Anterior cingulate cortex (tissue), 58 donors: ENCODE data around the gene ZCCHC4.
A peak's percentile ranks its signal among the peaks of the same experiment; 100 is the strongest.
"Not testable (repeated sequence)": the region's sequence is repeated elsewhere in the genome, so short reads cannot be mapped to it uniquely, and the experiment has no call there.

ENCODE experiments used
- DNase-seq, 58 donors: peaks; one replicate each; lab custom pipeline; 2025; lab: John Stamatoyannopoulos, UW

ZCCHC4 gene

GRCh38 chr4:25320336-25320735 is 7.8 kb downstream of the ZCCHC4 start:
- no peak for DNase-seq

GRCh38 chr4:25320773-25321172 is 8.2 kb downstream of the ZCCHC4 start:
- DNase-seq, result no peak

- DNase-seq, result no peak
These were observed 9.1 kb downstream of the ZCCHC4 start for GRCh38 chr4:25321703-25322102.

GRCh38 chr4:25328463-25328862 is 15.9 kb downstream of the ZCCHC4 start:
- not testable (repeated sequence) for DNase-seq

- DNase-seq, result no peak
These were observed 17.8 kb downstream of the ZCCHC4 start for GRCh38 chr4:25330335-25330734.

DNA sequence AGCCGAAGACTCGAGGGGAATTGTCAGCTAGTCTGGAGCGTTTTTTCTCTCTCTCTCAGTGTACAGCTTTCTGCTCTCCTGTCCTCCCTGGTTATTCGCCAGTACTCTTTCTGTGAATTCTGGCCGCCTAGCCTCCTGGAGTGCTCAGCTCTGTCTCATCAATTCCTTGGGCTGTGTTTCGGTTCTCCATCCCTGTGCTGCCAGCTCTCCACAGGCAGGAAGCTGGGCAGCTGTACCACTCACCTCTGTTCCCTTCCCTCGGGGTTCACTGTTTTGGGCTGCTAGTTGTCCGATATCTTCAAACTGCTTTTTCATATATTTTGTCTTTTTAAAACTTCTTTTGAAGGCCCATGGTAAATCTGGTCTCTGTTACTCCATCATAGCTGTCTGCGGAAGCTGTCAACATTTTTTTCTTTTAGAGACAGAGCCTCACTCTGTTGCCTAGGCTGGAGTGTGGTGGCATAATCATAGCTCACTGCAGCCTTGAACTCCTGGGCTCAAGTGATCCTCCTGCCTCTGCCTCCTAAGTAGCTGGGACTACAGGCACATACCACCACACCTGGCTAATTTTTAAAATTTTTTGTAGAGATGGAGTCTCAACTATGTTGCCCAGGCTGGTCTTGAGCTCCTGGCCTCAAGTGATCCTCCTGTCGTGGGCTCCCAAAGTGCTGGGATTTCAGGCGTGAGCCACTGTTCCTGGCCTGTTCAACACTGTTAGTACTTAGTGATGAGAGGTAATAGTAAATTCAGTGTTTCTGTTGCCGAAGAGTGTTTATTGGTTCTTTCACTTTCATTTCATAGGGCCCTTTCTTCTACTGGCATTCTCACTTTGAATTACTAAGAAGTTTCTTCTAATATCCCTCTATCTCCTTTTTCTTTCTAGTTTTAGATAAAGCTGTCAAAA is 18.6 kb downstream of the ZCCHC4 start:
- DNase-seq, result no peak

DNA sequence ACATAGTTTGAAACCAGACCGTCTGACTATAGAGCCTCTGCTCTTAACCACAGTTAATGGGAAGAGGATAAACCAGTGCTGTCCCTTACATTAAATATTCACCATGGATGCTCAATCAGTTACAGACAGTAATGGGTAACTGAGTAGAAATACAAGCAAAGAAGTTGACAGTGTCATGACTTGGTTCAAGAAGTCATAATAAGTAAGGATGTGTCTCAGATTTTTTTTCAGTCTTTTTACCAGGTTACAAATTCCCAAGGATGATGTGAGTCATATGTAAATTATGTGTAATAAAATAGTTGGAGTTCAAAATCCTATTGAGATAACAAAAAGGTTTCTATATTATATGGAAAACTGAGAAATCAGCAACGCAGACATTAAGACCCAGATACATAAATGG is 31.1 kb downstream of the ZCCHC4 start:
- no peak for DNase-seq

DNA sequence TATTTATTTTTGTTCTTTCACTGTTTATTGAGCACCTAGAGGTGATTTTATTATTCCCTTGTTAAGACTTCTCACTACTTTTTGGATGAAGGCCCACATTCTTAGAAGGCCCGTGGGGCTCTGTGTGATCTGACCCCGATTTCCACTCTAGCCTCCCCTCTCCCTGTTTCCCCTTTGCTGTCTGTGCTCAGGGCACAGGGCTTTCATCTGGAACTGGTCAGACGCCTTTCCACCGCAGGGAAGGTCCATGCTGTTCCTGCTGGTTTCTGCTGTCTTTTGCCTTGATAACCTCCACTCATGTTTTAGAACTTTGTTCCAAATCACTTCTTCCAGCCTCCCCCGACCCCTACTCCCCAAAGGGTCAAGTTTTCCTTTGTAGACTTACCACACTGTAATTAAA is 33.2 kb downstream of the ZCCHC4 start:
- no peak for DNase-seq

DNA sequence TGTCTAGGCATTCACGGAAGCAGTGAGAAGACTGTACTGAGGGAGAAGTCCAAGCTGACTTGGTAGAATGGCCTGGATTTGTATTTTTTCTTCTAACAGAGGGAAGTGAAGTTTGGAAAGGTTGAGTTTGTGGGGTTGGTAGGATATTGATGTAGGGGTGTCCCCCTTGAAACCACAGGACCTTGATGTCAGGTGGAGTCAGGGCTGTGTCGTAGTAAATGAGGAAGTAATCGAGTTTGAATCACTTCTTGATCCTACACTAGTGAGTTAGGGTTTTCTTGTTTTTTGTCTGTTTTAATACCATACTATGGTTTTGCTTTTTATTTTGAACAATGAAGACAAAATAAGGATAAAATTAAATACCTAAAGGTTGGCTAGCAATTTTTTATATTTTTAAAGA is 34.3 kb downstream of the ZCCHC4 start:
- no peak for DNase-seq

DNA sequence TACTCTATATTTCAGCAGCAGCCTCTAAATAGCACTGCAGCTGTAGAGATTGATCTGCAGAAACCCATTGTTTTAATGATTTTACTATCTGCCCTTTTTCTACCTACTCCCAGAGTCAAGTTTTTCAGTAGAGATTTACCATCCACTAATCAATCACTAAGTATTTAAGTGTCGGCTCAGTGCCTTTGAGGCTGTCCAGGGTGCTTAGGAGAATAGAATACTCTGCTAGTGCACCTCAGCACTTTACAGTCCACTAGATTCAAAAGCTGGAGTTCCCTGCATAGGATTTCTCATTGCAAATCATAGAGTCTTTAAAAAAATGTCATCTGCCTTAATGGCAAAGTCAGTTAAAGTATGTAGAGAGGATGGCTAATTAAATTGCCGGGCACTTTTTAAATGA is 34.9 kb downstream of the ZCCHC4 start:
- no peak for DNase-seq

DNA sequence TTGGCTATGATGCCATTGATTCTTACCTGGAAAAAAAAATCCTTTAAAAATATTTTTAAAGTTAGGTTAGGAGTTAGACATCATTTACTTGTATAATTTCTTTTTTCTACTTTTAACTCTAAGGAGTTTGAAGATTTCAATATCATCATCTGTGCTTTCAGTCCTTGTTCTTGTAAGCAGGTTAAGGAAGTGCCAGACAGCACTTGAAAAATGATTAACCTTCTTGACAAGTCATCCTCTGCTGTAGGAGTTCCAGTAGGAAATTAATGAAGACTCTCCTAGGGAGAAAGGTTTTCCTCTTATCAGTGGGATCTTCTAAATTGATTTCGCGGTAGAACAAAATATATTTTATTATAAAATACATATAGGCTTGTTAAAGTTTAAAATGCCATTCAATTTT is 35.4 kb downstream of the ZCCHC4 start:
- DNase-seq, result no peak

DNA sequence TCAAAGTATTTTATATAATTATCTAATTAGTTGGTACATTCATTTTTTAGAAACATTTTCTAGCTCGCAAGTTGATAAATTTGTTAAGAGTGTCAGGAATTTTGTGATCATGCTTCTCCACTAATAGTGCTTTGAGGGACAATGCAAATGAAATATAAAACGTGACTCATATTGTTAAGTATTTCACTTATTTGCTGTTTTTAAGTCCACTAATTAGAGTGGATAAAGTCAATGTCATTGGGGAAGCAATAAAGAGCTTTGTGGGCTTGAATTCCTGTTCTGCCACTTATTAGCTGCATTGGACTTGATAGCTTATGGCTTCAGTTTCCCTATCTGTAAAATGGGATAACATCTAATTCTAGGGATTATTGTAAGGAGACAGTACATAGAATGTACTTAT is 38.0 kb downstream of the ZCCHC4 start:
- DNase-seq, result no peak

- no peak for DNase-seq
These were observed 39.3 kb downstream of the ZCCHC4 start for GRCh38 chr4:25351777-25352416.

DNA sequence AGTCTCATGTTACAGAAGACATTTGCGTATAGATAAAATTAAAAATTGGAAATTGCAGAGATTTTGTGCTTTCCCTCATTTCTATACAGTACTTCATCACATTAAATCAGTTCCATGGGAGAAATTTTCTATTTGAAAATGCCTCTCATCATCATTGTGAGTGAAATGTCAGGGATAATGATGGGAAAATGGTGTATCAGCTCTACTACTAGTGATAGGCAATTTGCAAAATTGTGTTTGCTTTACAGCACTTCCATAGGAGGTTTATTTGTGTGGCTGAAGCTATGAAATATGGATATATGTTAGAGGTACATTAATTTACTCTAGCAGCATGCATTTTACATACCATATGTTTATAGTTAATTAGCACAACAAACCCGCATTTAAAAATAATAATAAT is 43.5 kb downstream of the ZCCHC4 start:
- no peak for DNase-seq

DNA sequence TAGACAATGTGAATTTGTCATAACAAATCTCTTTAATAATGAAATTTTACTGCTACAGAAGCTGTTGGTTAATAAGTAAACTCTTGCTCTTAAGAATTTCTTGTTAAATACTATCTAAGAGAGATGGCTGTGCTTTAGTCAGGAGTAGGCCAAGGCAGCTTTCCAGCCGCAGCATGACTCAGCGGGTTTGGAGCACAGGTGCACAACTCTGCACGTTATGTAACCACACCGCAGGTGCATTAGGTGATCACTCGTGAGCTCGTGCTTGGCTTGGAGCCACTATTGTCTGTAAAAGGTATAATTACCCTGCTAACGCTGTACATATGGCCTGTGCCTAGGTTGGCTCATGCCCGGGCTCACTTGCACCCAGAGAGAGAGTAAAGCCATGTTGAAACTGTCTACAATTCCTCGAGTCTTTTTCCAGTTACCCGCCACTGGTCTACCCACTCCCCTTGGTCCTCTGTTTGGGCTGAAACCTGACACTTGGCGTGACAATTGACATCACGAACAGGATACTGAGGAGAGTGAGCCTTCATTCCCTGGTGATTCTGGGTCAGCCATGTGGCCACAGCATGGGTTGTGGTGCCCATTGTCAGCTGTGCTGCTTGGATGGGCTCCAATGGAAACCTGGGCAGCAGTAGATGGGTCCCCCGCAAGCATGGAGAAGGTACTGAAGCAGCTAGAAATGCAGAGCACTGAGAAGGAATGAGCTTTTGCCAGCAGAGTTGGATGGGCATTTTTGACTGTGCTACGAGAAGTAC is 46.1 kb downstream of the ZCCHC4 start:
- DNase-seq, result no peak

- DNase-seq, result no peak
These were observed 48.7 kb downstream of the ZCCHC4 start for GRCh38 chr4:25361253-25361652.

DNA sequence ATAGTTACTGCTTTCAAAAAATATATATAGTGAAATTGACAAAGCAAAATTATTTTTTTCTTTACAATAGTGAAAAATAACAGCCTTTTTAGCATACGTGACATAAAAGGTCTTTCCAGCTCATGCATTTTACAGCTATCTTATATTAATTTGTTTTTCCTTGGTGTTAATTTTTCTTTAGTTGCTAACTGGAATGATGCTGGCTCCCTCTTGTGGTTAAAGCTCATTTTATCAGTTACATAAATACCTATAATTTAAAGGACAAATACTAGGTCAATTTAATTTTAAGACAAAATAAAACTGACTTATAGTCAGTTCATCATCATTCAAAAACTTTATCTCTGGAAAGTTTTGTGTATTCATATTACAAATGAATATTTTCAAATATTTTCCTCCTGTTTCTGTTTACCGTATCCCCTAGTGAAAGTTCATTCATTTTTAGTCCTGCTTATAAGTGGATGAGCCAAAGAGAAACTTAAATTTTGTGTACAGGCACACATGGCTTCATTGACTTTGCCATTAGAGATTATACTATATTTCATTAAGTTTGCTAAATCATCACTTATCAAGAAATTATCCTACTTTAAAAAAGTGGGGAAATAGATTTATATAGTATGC is 54.5 kb downstream of the ZCCHC4 start:
- peak in 1 of 58 donors; percentile 2 for DNase-seq

- DNase-seq, result no peak
These were observed 55.3 kb downstream of the ZCCHC4 start for GRCh38 chr4:25367877-25368276.

- DNase-seq, result no peak
These were observed 55.7 kb downstream of the ZCCHC4 start for GRCh38 chr4:25368315-25368714.

DNA sequence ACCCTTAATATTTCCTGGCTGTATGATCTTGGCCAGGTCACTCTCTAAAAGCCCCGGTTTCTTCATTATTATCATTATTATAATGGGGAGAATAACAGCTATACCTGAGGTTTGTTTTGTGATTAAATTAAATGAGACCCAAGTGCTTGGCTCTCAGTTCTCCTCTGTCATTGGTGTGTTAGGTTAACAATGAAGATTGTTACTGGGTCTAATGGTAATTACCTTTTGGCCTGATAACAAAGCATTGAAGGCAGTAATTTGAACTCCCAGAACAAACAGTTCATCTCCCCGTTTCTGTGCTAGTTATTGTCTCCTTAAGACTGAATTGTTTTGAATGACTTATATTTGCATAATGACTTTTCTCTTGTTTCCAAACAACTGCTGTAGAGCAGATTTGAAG is 57.7 kb downstream of the ZCCHC4 start:
- no peak for DNase-seq

DNA sequence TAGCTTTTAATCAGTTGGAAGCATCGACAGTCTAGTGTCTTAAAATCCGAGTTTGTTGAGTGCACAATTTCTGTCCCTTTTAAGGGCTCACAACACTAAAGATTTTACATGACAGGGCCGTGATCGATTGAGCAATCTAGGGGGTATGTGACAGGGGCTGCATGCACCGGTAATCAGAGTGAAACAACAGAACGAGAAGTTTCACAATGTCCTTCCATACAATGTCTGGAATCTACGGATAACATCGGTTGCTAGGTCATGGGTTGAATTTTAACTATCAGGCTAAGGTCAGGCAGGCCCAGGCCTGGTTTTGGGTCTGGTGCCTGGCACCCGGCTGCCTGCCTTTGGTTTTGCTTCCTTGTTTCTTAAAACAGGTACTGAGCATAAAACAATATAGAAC is 60.0 kb downstream of the ZCCHC4 start:
- not testable (repeated sequence) for DNase-seq
